K562 (cell line): ENCODE data around the gene SDK1. TPM values are rescaled to one million over a fixed set of nuclear protein-coding genes. Genes with fewer than 3 reads are reported as not detected.

Experiments used
- ATAC-seq: fragments of 200-7000 bp; cut with Tn5 transposase; 3 replicates; pipeline ENCODE4 v1.9.1; 2020; ENCODE audit warnings: moderate library complexity
- BruUV-seq: library from RNA; stranded (reverse); fragments of 400-500 nt; replicated peaks from 2 replicates; lab custom pipeline; 2021; lab: Mats Ljungman, UMichigan
- CTCF ChIA-PET: fragments of 300-600 bp; formaldehyde crosslinking; extraction: SDS; loops from one replicate; lab custom pipeline; 2021; ENCODE audit warnings: low intra/inter-chr PET ratio; lab: Yijun Ruan, JAX
- POLR2A ChIA-PET: fragments of 300-600, 350-650 bp; sonication (Branson Sonifier 250); formaldehyde crosslinking; extraction: SDS; loops from one replicate; lab custom pipeline; 2021; ENCODE audit warnings: antibody characterized with exemption, inconsistent platforms; lab: Yijun Ruan, JAX
- DNase-seq, 4 experiments: peaks; one replicate each; pipeline versions ENCODE4 v3.0.0 to v3.0.0-alpha.2; 2011 to 2018; ENCODE audit warnings: low spot score in 3 of 4, mixed read lengths in 3 of 4; ENCODE audit errors: extremely low read depth in 1 of 4
- FAIRE-seq: peaks from 2 replicates; lab custom pipeline; 2011; peaks lifted over from hg19 to GRCh38; lab: Jason Lieb, UNC
- H2AFZ ChIP-seq: 2 replicates; pipeline ENCODE4 v1.6.0; 2011; ENCODE audit warnings: low read depth, low read length, control low read depth, inconsistent platforms
- H3K27ac ChIP-seq: fragments of 200-600 bp; 3 replicates; pipeline ENCODE4 v1.8.0; 2011; ENCODE audit warnings: low read depth, mild to moderate bottlenecking, control low read depth, inconsistent platforms, low read length, moderate library complexity, mixed read lengths; ENCODE audit errors: extremely low read depth
- H3K27me3 ChIP-seq, 2 experiments: fragments of 300-600 bp in 1 of 2; 2 replicates in 1 of 2; 3 replicates in 1 of 2; pipeline versions ENCODE4 v1.6.0 to v1.8.0; 2011; ENCODE audit warnings: inconsistent platforms in 2 of 2, low read length in 2 of 2, mild to moderate bottlenecking in 1 of 2, mixed read lengths in 1 of 2, moderate library complexity in 1 of 2; ENCODE audit not compliant: control insufficient read depth in 2 of 2, insufficient read depth in 2 of 2
- H3K36me3 ChIP-seq: fragments of 300-600 bp; 3 replicates; pipeline ENCODE4 v1.8.0; 2011; ENCODE audit warnings: mild to moderate bottlenecking, low read length, inconsistent platforms; ENCODE audit not compliant: control insufficient read depth, insufficient read depth
- H3K4me1 ChIP-seq, 2 experiments: fragments of 200-600 bp in 1 of 2; replicated peaks in 1 of 2; 2 replicates in 1 of 2; 3 replicates in 1 of 2; pipeline versions ENCODE4 v1.5.1 to v1.8.0; 2011; ENCODE audit warnings: inconsistent platforms in 2 of 2, low read length in 2 of 2, mild to moderate bottlenecking in 1 of 2, mixed read lengths in 1 of 2, moderate library complexity in 1 of 2; ENCODE audit not compliant: control insufficient read depth in 2 of 2, insufficient read depth in 2 of 2
- H3K4me2 ChIP-seq: 2 replicates; pipeline ENCODE4 v1.6.1; 2011; ENCODE audit warnings: low read length, control low read depth, inconsistent platforms, mixed read lengths; ENCODE audit not compliant: insufficient read depth
- H3K4me3 ChIP-seq: fragments of 200-600 bp; sonication (generic), shearing (Covaris generic); 2 replicates; pipeline ENCODE4 v1.5.1; 2016; ENCODE audit warnings: control low read depth, inconsistent platforms
- H3K79me2 ChIP-seq: fragments of 200-600 bp; 3 replicates; pipeline ENCODE4 v1.8.0; 2011; ENCODE audit warnings: low read length, inconsistent platforms; ENCODE audit not compliant: control insufficient read depth, insufficient read depth
- H3K9ac ChIP-seq, 2 experiments: 2 replicates each; pipeline versions ENCODE4 v1.6.0 to v1.6.1; 2011; ENCODE audit warnings: low read depth in 2 of 2, low read length in 2 of 2, control low read depth in 1 of 2, inconsistent platforms in 1 of 2, mild to moderate bottlenecking in 1 of 2, mixed read lengths in 1 of 2; ENCODE audit not compliant: insufficient read depth in 1 of 2
- H3K9me1 ChIP-seq: one replicate; pipeline ENCODE4 v1.6.0; 2011; ENCODE audit warnings: inconsistent platforms, mild to moderate bottlenecking, low read length, moderate library complexity; ENCODE audit not compliant: control insufficient read depth, insufficient read depth
- H3K9me3 ChIP-seq: replicated peaks from 2 replicates; pipeline ENCODE4 v1.5.1; 2011; ENCODE audit warnings: low read depth, low read length, inconsistent platforms; ENCODE audit not compliant: control insufficient read depth, insufficient read depth
- H4K20me1 ChIP-seq: replicated peaks from 2 replicates; pipeline ENCODE4 v1.6.1; 2011; ENCODE audit warnings: low read length, inconsistent platforms, mixed read lengths; ENCODE audit not compliant: control insufficient read depth, insufficient read depth
- BCOR ChIP-seq: fragments of 450-650 bp; IDR thresholded peaks from 2 replicates; pipeline ENCODE4 v1.6.1; 2016
- ETS1 ChIP-seq: conservative IDR thresholded peaks from 2 replicates; pipeline ENCODE4 v1.6.1; 2011; ENCODE audit warnings: low read depth, mild to moderate bottlenecking, low read length; ENCODE audit not compliant: control insufficient read depth
- MEF2A ChIP-seq: IDR thresholded peaks from 2 replicates; pipeline ENCODE4 v1.6.1; 2011; ENCODE audit warnings: low read depth, mild to moderate bottlenecking, low read length, moderate library complexity; ENCODE audit not compliant: control insufficient read depth
- MEIS2 ChIP-seq: fragments of 450-650 bp; IDR thresholded peaks from 2 replicates; pipeline ENCODE4 v1.6.1; 2014; ENCODE audit warnings: mild to moderate bottlenecking; ENCODE audit not compliant: partially characterized antibody
- MTA2 ChIP-seq: fragments of 450-650 bp; IDR thresholded peaks from 2 replicates; pipeline ENCODE4 v1.6.1; 2016; ENCODE audit warnings: low read depth
- RERE ChIP-seq: sonication (generic); formaldehyde crosslinking; IDR thresholded peaks from 2 replicates; pipeline ENCODE4 v1.8.0; 2023; ENCODE audit warnings: missing genetic modification reagents, mild to moderate bottlenecking, borderline replicate concordance
- ZEB2 ChIP-seq: fragments of 450-650 bp; IDR thresholded peaks from 2 replicates; pipeline ENCODE4 v1.6.1; 2016
- ZNF639 ChIP-seq, 2 experiments: fragments of 200-800 bp in 1 of 2; sonication (Bioruptor generic) in 1 of 2; sonication (generic) in 1 of 2; formaldehyde crosslinking in 1 of 2; IDR thresholded peaks in 1 of 2; conservative IDR thresholded peaks in 1 of 2; 2 replicates each; pipeline versions ENCODE4 v1.5.0 to v1.6.1; 2016 to 2020; ENCODE audit warnings: missing compliant biosample characterization in 1 of 2, missing genetic modification characterization in 1 of 2, missing genetic modification reagents in 1 of 2
- ZNF77 ChIP-seq: fragments of 250-450 bp; sonication (Bioruptor Pico); IDR thresholded peaks from 2 replicates; pipeline ENCODE4 v1.5.0; 2020
- WGBS: fragments of 100-300 bp; shearing (Covaris generic); methylation state at CpG from one replicate; pipeline ENCODE4 v1.1.6; 2016; ENCODE audit warnings: low coverage, mixed read lengths; ENCODE audit not compliant: insufficient coverage; ENCODE audit errors: missing lambda C conversion rate; 5-methylcytosine and 5-hydroxymethylcytosine counted together
- in situ Hi-C: fragments of 300-500 bp; cut with MboI; formaldehyde crosslinking; loops from 4 replicates; pipeline ENCODE4 v1.15.0; 2018; ENCODE audit warnings: inconsistent platforms, mixed read lengths
- intact Hi-C: fragments of 100-400 bp; cut with micrococcal nuclease; formaldehyde crosslinking; loops from 2 replicates; pipeline ENCODE4 v1.14.2; 2022
- polyA plus RNA-seq, 8 experiments: library from polyadenylated mRNA; depleted of rRNA in 4 of 8; stranded (reverse) in 5 of 8; unstranded in 3 of 8; fragments of >200 nt; fragmentation: Nextera tagmentation in 2 of 8; fragmentation: Illumina TruSeq in 1 of 8; extraction: Ambion mirVana in 2 of 8; extraction: Trizol in 1 of 8; gene quantifications; 2 replicates each; pipeline versions ENCODE4 v1.2.1 to v1.2.3, GENCODE V29; 2011 to 2014; ENCODE audit warnings: inconsistent platforms in 1 of 8, missing spikeins in 1 of 8
- total RNA-seq, 7 experiments: library from RNA; depleted of rRNA in 6 of 7; stranded (reverse); fragments of >200 nt in 6 of 7; fragmentation: Illumina TruSeq in 2 of 7; extraction: Trizol in 2 of 7; gene quantifications; 2 replicates each; pipeline versions ENCODE4 v1.2.1 to v1.2.3, GENCODE V29; 2011 to 2021; ENCODE audit warnings: low replicate concordance in 1 of 7

The SDK1 gene
- total and polyA plus RNA-seq, 9 of the 15 experiments (the other 6 are each of a cell fraction or from before 2014, with no cell fraction given): 0.16 TPM; not detected in 8

GRCh38 chr7:4091767-4092166 lies 790.7 kb downstream of the SDK1 start:
- in situ Hi-C loops (no loop called here), intact Hi-C loops (no loop called here)
- Histone ChIP-seq H4K20me1 (no peaks in the 10 kb centered on the region; the same call in 1 of the 2 replicates), H3K4me2 (no peak overlapping the region), H3K79me2 (no peaks in the 10 kb centered on the region), H3K4me3 (no peak overlapping the region), H3K9me3 (no peaks in the 10 kb centered on the region), H3K36me3 (no peaks in the 10 kb centered on the region), H3K4me1 (peaks cover 0 to 3% of the 10 kb centered on the region in 2 experiments; a peak in 1 of 5 replicates), H3K9me1 (no peaks in the 10 kb centered on the region), H2AFZ (no peak overlapping the region), H3K27me3 (peaks cover 13 to 48% of the 10 kb centered on the region in 2 experiments; a peak in 4 of 5 replicates), H3K9ac (no peak overlapping the region), H3K27ac (no peak overlapping the region)
- TF ChIP-seq ETS1 (no peak), MTA2 (no peak), MEIS2 (no peak), ZNF77 (CRISPR knock-in tag) (no peak), RERE (CRISPR knock-in tag) (no peak), MEF2A (no peak), ZNF639 (CRISPR knock-in tag; conservative IDR thresholded peaks at IDR 0.05 in 1 of 2, IDR thresholded peaks at IDR 0.05 in 1 of 2) (no peak), ZEB2 (no peak), BCOR (no peak)
- FAIRE-seq (no peak), ATAC-seq (no peak), DNase-seq (no peak)
- CTCF ChIA-PET: no interaction called here
- POLR2A ChIA-PET: no interaction called here
- WGBS: under 1% methylated on average over 12 of the region's 12 CpGs
- no TSS peak for BruUV-seq
